Activated T-cell treated with anti-CD3 and anti-CD28 coated beads, Interleukin-2, amount 50 U/mL, for 24 hours (primary cell): Measurements from ENCODE around the gene NFATC1.

Experiments
- DNase-seq: peaks from one replicate; pipeline ENCODE4 v3.0.0-alpha.2; 2020
- H3K27ac Mint-ChIP-seq: 2 replicates; pipeline ENCODE4 v1.8.0; 2020; ENCODE audit warnings: mild to moderate bottlenecking, mixed read lengths
- H3K27me3 Mint-ChIP-seq: 2 replicates; pipeline ENCODE4 v1.8.0; 2020; ENCODE audit warnings: mixed read lengths
- H3K36me3 Mint-ChIP-seq: 2 replicates; pipeline ENCODE4 v1.8.0; 2020; ENCODE audit warnings: low read depth, mixed read lengths
- H3K4me1 Mint-ChIP-seq: 2 replicates; pipeline ENCODE4 v1.8.0; 2020; ENCODE audit warnings: low read depth, mixed read lengths
- H3K4me3 Mint-ChIP-seq: 2 replicates; pipeline ENCODE4 v1.8.0; 2020; ENCODE audit warnings: mild to moderate bottlenecking, moderate library complexity, mixed read lengths
- H3K9me3 Mint-ChIP-seq: 2 replicates; pipeline ENCODE4 v1.8.0; 2020; ENCODE audit warnings: mixed read lengths

Gene NFATC1

GRCh38 chr18:79507546-79508480, 112.1 kb downstream of the NFATC1 start:
- no peak for DNase-seq
- H3K27ac Mint-ChIP-seq: peak overlapping the region; percentile 91
- H3K27me3 Mint-ChIP-seq: no peaks in the 10 kb centered on the region
- H3K4me3 Mint-ChIP-seq: peak overlapping the region; percentile 53
- no peaks in the 10 kb centered on the region for H3K9me3 Mint-ChIP-seq
- H3K36me3 Mint-ChIP-seq: peaks cover 61% of the 10 kb centered on the region
- H3K4me1 Mint-ChIP-seq: peaks cover 56% of the 10 kb centered on the region

GRCh38 chr18:79508565-79509535, 113.1 kb downstream of the NFATC1 start:
- Mint-ChIP-seq H3K9me3 (no peaks in the 10 kb centered on the region), H3K27me3 (no peaks in the 10 kb centered on the region), H3K27ac (peak overlapping the region; percentile 91), H3K4me3 (peak overlapping the region; percentile 53), H3K4me1 (peaks cover 47% of the 10 kb centered on the region), H3K36me3 (peaks cover 68% of the 10 kb centered on the region)
- peak; percentile 27 for DNase-seq

DNA sequence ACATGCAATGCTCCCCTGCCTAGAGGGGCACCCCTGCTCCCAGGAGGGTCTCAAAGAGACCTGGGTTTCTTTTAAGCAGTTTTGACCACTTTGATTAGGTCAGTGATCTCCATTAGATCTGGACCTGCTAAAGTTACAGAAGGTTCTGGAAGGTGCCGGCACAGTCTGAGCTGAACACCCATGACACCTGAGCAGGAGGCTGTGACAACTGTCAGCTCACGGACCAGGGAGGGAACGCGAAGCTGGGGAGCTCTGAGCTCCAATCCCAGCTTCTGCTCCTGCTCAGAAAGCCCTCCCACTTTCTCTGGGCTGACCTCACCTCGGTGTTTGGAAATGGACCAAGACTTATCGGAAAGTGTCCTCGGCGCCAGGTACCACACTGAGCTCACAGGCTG, 113.8 kb downstream of the NFATC1 start:
- H3K9me3 Mint-ChIP-seq: no peaks in the 10 kb centered on the region
- peak; percentile 26 for DNase-seq
- peak overlapping the region; percentile 64 for H3K27ac Mint-ChIP-seq
- no peak overlapping the region for H3K4me3 Mint-ChIP-seq
- H3K27me3 Mint-ChIP-seq: no peaks in the 10 kb centered on the region
- peaks cover 41% of the 10 kb centered on the region for H3K4me1 Mint-ChIP-seq
- H3K36me3 Mint-ChIP-seq: peaks cover 70% of the 10 kb centered on the region

- no peaks in the 10 kb centered on the region for H3K27me3 Mint-ChIP-seq
- no peaks in the 10 kb centered on the region for H3K9me3 Mint-ChIP-seq
- no peak overlapping the region for H3K4me3 Mint-ChIP-seq
- peak overlapping the region; percentile 64 for H3K27ac Mint-ChIP-seq
- peaks cover 44% of the 10 kb centered on the region for H3K4me1 Mint-ChIP-seq
- no peak for DNase-seq
- peaks cover 72% of the 10 kb centered on the region for H3K36me3 Mint-ChIP-seq
Measured at GRCh38 chr18:79510046-79510685, 114.4 kb downstream of the NFATC1 start.

- peak; percentile 23 for DNase-seq
- no peaks in the 10 kb centered on the region for H3K27me3 Mint-ChIP-seq
- no peaks in the 10 kb centered on the region for H3K9me3 Mint-ChIP-seq
- no peak overlapping the region for H3K4me3 Mint-ChIP-seq
- no peak overlapping the region for H3K27ac Mint-ChIP-seq
- peaks cover 45% of the 10 kb centered on the region for H3K4me1 Mint-ChIP-seq
- peaks cover 71% of the 10 kb centered on the region for H3K36me3 Mint-ChIP-seq
Measured at GRCh38 chr18:79510731-79511241, 115.1 kb downstream of the NFATC1 start.

DNA sequence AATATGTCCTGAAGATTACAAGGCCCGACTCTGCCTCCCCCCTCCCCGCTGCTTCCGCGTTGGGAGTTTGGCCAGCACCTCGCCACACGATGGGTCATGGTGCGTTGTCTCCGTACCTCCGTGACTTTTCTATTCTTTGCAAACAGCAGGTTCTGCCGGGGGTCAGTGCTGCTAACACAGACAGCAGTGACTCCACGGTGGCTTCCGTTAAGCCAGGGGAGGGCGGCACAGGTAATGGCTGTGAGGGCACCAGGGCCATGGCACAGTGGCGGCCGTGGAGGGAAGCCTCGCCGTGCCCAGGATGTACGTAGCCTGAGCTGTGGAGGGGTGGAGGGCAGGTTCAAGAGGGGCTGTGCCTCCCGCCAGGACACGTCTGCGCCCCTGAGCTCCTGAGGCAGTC, 115.5 kb downstream of the NFATC1 start:
- Mint-ChIP-seq H3K4me3 (no peak overlapping the region), H3K27ac (no peak overlapping the region), H3K9me3 (no peaks in the 10 kb centered on the region), H3K36me3 (peaks cover 69% of the 10 kb centered on the region), H3K27me3 (no peaks in the 10 kb centered on the region), H3K4me1 (peaks cover 45% of the 10 kb centered on the region)
- no peak for DNase-seq

GRCh38 chr18:79511671-79512301, 116.1 kb downstream of the NFATC1 start:
- no peaks in the 10 kb centered on the region for H3K9me3 Mint-ChIP-seq
- DNase-seq: no peak
- H3K36me3 Mint-ChIP-seq: peaks cover 66% of the 10 kb centered on the region
- peaks cover 45% of the 10 kb centered on the region for H3K4me1 Mint-ChIP-seq
- no peak overlapping the region for H3K27ac Mint-ChIP-seq
- no peaks in the 10 kb centered on the region for H3K27me3 Mint-ChIP-seq
- H3K4me3 Mint-ChIP-seq: no peak overlapping the region

GRCh38 chr18:79512461-79513380, 117.0 kb downstream of the NFATC1 start:
- Mint-ChIP-seq H3K9me3 (no peaks in the 10 kb centered on the region), H3K4me1 (peaks cover 45% of the 10 kb centered on the region), H3K27me3 (no peaks in the 10 kb centered on the region), H3K27ac (peak overlapping the region; percentile 57), H3K36me3 (peaks cover 65% of the 10 kb centered on the region), H3K4me3 (no peak overlapping the region)
- peak; percentile 22 for DNase-seq

DNA sequence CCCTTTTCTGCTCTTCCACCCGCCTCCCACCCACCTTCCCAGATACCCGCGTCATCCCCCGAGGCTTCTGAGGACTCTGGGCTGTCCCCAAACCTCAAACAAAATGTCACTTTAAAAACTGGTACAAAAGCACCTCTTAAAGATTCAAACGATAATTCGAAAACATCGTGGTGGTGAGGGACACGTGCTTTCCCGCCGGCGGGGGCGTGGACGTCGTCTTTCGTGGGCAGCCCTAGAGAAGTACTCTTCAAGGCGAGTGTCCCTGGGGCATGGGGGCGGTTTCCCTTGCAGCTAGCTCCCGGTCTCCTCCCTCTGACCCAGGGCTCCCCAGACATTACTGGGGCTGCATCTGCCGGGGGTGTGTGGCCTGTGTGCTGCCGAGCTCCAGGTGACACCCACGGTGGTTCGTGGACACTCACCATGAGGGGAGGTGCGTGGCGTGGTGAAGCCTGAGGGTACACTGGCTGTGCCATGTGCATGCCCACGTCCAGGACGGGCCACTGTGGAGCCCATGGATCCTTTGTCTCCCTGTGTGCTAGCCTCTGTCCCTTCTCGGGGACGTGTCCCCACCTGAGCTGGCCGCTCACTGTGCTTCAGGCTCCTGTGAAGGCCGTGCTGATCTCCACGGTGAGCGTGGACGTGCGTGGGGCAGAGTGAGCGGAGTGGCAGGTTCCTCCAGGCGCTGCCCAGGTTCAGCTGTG, 117.8 kb downstream of the NFATC1 start:
- peaks cover 67% of the 10 kb centered on the region for H3K36me3 Mint-ChIP-seq
- no peaks in the 10 kb centered on the region for H3K27me3 Mint-ChIP-seq
- peak; percentile 31 for DNase-seq
- peaks cover 45% of the 10 kb centered on the region for H3K4me1 Mint-ChIP-seq
- peak overlapping the region; percentile 57 for H3K27ac Mint-ChIP-seq
- no peaks in the 10 kb centered on the region for H3K9me3 Mint-ChIP-seq
- H3K4me3 Mint-ChIP-seq: no peak overlapping the region

- Mint-ChIP-seq H3K9me3 (no peaks in the 10 kb centered on the region), H3K4me1 (peaks cover 54% of the 10 kb centered on the region), H3K27me3 (no peaks in the 10 kb centered on the region), H3K4me3 (peak overlapping the region; percentile 75), H3K27ac (peak overlapping the region; percentile 84), H3K36me3 (peaks cover 64% of the 10 kb centered on the region)
- peak; percentile 30 for DNase-seq
Measured at GRCh38 chr18:79515331-79515730, 119.6 kb downstream of the NFATC1 start.

- Mint-ChIP-seq H3K27me3 (no peaks in the 10 kb centered on the region), H3K36me3 (peaks cover 60% of the 10 kb centered on the region), H3K4me3 (peak overlapping the region; percentile 75), H3K4me1 (peaks cover 59% of the 10 kb centered on the region), H3K9me3 (no peaks in the 10 kb centered on the region), H3K27ac (peak overlapping the region; percentile 97)
- peak; percentile 32 for DNase-seq
Measured at GRCh38 chr18:79515944-79516351, 120.2 kb downstream of the NFATC1 start.

DNA sequence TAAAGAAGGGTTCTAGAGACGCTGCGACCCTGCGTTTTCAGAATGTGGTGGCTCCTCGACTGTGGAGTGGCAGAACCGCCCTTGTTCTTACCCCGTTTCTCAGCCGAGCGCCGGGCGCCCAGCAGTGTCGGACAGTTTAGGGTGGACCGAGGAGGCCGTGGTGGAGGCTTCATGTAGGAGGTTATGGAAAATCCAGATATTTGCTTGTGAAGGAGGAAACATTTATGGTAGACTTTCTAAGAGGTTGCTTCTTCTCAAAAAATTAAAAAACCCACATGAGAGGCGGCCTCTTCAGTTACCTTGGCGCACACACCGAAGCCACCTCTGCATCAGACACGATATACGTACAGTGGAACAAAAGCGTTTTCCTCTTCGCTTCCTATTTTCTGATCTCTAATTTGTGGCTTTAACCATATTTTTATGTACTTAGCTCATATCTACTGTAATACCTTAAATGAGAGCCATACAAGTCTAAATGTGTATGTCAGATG, 120.8 kb downstream of the NFATC1 start:
- peaks cover 64% of the 10 kb centered on the region for H3K4me1 Mint-ChIP-seq
- peak overlapping the region; percentile 75 for H3K4me3 Mint-ChIP-seq
- H3K27me3 Mint-ChIP-seq: no peaks in the 10 kb centered on the region
- H3K36me3 Mint-ChIP-seq: peaks cover 55% of the 10 kb centered on the region
- peak overlapping the region; percentile 97 for H3K27ac Mint-ChIP-seq
- no peaks in the 10 kb centered on the region for H3K9me3 Mint-ChIP-seq
- peak; percentile 52 for DNase-seq
